AG09309 (cell line): ENCODE data around the gene WDFY3.

Experiments
- DNase-seq: peaks from one replicate; pipeline ENCODE4 v3.0.0-alpha.2; 2010; ENCODE audit warnings: low read depth
- H3K4me3 ChIP-seq: 2 replicates; pipeline ENCODE4 v1.5.1; 2011; ENCODE audit warnings: mild to moderate bottlenecking, low read depth, low read length, moderate library complexity; ENCODE audit not compliant: control insufficient read depth
- TF ChIP-seq, protein P1 (sequence below): IDR thresholded peaks from 2 replicates; pipeline ENCODE4 v1.5.1; 2011; ENCODE audit warnings: mild to moderate bottlenecking, low read depth, low read length, inconsistent platforms; ENCODE audit not compliant: insufficient read depth, control insufficient read depth; ENCODE audit errors: missing control alignments

The WDFY3 gene

DNA sequence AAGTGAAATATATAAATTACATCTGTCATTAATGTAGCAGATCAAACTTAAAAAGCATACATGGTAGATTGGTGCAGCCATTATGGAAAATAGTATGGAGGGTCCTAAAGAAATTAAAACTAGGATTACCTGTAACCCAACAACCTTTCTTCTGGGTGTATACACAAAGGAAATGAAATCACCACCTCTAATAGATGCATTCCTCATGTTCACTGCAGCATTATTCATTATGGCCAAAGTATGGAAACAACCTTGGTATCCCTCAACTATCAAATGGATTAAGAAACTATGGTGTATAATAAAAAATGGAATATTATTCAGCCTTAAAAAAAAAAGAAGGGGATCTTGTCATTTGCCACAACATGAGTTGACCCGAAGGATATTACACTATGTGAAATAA, 13.7 kb downstream of the WDFY3 start:
- TF ChIP-seq, protein P1, sequence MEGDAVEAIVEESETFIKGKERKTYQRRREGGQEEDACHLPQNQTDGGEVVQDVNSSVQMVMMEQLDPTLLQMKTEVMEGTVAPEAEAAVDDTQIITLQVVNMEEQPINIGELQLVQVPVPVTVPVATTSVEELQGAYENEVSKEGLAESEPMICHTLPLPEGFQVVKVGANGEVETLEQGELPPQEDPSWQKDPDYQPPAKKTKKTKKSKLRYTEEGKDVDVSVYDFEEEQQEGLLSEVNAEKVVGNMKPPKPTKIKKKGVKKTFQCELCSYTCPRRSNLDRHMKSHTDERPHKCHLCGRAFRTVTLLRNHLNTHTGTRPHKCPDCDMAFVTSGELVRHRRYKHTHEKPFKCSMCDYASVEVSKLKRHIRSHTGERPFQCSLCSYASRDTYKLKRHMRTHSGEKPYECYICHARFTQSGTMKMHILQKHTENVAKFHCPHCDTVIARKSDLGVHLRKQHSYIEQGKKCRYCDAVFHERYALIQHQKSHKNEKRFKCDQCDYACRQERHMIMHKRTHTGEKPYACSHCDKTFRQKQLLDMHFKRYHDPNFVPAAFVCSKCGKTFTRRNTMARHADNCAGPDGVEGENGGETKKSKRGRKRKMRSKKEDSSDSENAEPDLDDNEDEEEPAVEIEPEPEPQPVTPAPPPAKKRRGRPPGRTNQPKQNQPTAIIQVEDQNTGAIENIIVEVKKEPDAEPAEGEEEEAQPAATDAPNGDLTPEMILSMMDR, result no peak
- no peak overlapping the region for H3K4me3 ChIP-seq
- no peak for DNase-seq

DNA sequence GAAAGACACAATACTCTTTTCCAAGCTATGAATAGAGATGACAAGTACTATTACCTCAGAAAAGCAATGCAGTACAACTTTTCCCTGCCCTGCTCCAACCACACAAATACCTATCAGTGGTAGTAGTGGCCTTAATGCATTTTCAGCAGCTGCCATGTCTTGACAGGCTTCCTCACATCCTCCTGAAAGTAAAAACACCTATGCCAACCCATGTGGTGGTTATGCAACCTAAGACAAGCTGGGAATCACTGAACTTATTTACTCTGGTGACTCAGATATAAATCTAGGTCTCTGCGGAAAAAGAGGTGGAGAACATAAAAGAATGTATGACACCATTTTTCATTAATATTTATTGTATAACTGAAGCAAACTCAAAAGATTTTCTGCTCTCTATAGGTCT, 14.5 kb downstream of the WDFY3 start:
- peak; percentile 39 for DNase-seq
- no peak overlapping the region for H3K4me3 ChIP-seq
- TF ChIP-seq, protein P1, result no peak

DNA sequence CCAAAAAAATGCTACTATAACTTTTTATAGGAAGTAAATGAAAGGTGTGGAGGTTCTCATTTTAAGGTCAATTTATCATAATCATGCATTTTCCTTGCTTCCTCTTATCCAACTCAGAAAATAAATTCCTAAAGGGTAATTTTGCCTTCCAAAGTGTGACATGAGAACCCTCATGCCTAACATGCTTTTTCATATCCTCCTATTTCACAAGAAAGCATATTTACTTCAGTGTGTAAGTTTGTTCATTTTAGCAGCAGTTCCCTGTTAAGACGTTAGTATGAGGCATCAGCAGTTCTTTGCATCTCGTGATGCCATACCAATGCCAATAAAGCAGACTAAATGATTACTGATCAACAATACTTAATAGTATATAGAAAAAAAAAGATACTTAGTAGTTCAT, 18.4 kb downstream of the WDFY3 start:
- TF ChIP-seq, protein P1, result no peak
- H3K4me3 ChIP-seq, result no peak overlapping the region
- DNase-seq, result no peak

DNA sequence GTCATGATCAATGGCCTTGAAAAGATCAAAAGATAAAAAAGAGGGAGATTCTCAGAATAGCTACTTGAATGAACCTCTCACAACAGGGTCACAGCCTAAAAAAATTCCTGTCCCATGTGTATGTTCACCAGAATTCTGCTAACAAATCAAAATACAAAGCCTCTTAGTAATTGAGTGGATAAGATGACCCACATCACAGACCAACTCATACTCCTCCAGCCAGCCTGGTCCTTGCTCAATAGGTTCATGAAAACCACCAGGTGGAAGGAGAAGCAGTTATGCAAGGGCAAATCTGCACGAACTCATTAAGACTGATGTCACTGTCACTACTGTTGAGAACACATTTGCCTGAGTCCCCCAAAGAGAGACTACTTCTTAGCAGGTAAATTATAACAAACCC, 21.5 kb downstream of the WDFY3 start:
- no peak for DNase-seq
- H3K4me3 ChIP-seq, result no peak overlapping the region

DNA sequence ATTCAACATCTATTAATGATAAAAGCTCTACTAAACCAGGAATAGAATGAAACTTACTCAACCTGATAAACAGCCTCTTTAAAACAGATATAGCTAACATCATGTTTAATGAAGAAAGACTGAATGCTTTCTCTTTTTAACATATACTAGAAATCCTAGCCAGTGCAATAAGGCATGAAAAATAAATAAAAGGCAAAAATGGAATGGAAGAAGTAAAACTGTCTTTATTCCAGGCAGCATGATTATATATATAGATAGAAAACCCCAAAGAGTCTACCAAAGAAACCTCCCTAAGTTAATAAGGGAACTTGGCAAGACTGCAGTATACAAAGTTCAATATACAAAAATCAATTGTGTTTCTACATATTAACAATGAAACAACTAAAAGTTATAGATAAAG, 25.5 kb downstream of the WDFY3 start:
- no peak overlapping the region for H3K4me3 ChIP-seq
- TF ChIP-seq, protein P1, result no peak
- no peak for DNase-seq

More for the DNA sequence above, 21.5 kb downstream of the WDFY3 start:
- TF ChIP-seq, protein P1, result no peak

DNA sequence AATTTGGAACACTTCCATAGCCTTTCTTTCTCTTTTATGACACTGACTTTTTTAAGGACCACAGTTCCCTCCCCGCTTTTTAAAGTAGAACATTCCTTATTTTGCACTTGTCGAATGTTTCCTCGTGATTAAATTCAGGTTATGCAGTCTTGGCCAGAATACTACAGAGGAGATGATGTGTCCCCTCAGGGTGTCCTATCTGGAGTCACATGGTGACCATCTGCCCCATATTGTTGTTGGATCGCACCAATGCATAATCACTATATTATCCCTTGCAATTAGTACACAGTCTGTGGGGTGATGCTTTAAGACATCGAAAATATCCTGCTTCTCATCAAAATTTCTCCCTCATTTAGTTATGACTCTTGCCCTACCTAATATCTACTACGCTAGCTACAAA, 27.4 kb downstream of the WDFY3 start:
- no peak overlapping the region for H3K4me3 ChIP-seq
- TF ChIP-seq, protein P1, result no peak
- no peak for DNase-seq

DNA sequence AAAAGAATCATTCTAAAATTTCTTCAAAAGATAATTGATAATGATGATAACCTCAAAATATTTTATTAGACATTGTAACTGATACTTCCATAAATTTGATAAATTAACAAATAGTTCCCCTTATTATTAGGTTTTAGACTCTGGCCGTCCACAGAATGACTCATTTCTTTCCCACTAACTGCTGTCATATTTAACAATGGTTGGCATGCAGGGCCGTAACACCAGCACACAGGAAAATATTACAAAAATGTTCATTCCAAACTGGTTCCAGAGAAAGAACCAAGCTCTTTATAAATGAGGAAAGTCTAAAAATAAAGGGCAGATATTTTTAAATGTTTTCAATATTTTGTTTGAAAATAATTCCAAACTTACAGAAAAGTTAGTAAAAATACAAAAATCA, 28.2 kb downstream of the WDFY3 start:
- DNase-seq, result peak; percentile 32
- TF ChIP-seq, protein P1, result no peak
- no peak overlapping the region for H3K4me3 ChIP-seq
